Left lung (tissue), 10 donors: ENCODE data around the gene EIF5B. TPM values are rescaled to one million over a fixed set of nuclear protein-coding genes. Genes with fewer than 3 reads are reported as not detected.

Source experiments
- ATAC-seq: fragments of 200-7000 bp; cut with Tn5 transposase; one replicate; pipeline ENCODE4 v1.9.1; 2020; ENCODE audit warnings: moderate library complexity
- DNase-seq, 4 donors: peaks; one replicate each; pipeline ENCODE4 v3.0.0-alpha.2; 2013 to 2020
- H3K27ac ChIP-seq, 2 donors: fragments of 200-600 bp; sonication (generic) in 1 of 2; one replicate each; pipeline versions ENCODE4 v1.5.0 to v1.8.0; 2020 to 2021
- H3K27me3 ChIP-seq, 2 donors: fragments of 200-600 bp; sonication (generic) in 1 of 2; one replicate each; pipeline versions ENCODE4 v1.5.0 to v1.8.0; 2020 to 2021
- H3K36me3 ChIP-seq, 2 donors: fragments of 200-600 bp; sonication (generic) in 1 of 2; one replicate each; pipeline versions ENCODE4 v1.5.0 to v1.8.0; 2020 to 2021
- H3K4me1 ChIP-seq, 2 donors: fragments of 200-600 bp; one replicate each; pipeline ENCODE4 v1.8.0; 2021
- H3K4me3 ChIP-seq, 2 donors: fragments of 200-600 bp; sonication (generic) in 1 of 2; one replicate each; pipeline versions ENCODE4 v1.5.0 to v1.8.0; 2020 to 2021; ENCODE audit warnings: mild to moderate bottlenecking in 1 of 2
- H3K9me3 ChIP-seq, 2 donors: fragments of 200-600 bp; sonication (generic) in 1 of 2; one replicate each; pipeline versions ENCODE4 v1.5.0 to v1.8.0; 2020 to 2021
- intact Hi-C, 2 donors: fragments of 100-400 bp; cut with DNase I; formaldehyde crosslinking; loops; one replicate each; pipeline versions ENCODE4 v1.11.2 to v1.14.2; 2022
- polyA plus RNA-seq, 6 donors: library from polyadenylated mRNA; unstranded; fragments of 120-200 nt; gene quantifications; one replicate each; pipeline ENCODE4 v1.2.1, GENCODE V29; 2013; ENCODE audit not compliant: insufficient read length in 6 of 6
- total RNA-seq, 2 donors: library from RNA; stranded (reverse); fragmentation: NEBNext Ultra II Directional; extraction: Animal tissue kit (Norgen Biotek cat#: 25700); gene quantifications; one replicate each; pipeline ENCODE4 v1.2.1, GENCODE V29; 2021
- TF ChIP-seq, protein P1 (sequence below), 2 donors: fragments of 200-600 bp; sonication (generic) in 1 of 2; IDR thresholded peaks; one replicate each; pipeline versions ENCODE4 v1.5.0 to v1.8.0; 2021; ENCODE audit warnings: antibody characterized with exemption in 2 of 2
- donor health status: DM: no; HTN: yes; CAD: no.
- donor health status: DM: no; HTN: no; CAD: no.

The EIF5B gene
- total and polyA plus RNA-seq, 8 donors, result 27.6 to 66.0 (median 59.1) TPM

DNA sequence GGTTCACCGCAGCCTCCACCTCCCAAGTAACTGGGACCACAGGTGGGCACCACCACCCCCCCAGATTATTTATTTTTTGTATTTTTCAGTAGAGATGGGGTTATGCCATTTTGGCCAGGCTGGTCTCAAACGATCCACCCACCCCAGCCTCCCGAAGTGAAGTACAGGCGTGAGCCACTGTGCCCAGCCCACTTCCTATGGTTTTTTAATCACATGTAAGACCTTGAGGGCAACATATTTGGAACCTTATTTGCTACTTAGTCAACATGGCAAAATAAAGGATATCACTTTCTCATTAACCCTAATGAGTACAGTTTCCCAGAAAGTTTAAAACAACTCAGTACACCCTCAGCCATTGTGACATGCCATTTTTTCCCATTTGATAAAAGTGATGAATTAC lies 64.7 kb downstream of the EIF5B start:
- H3K36me3 ChIP-seq, result peaks cover 0 to 99% of the 10 kb centered on the region in 2 donors
- ATAC-seq (no peak), DNase-seq (no peak)
- no peak overlapping the region for H3K27ac ChIP-seq
- H3K27me3 ChIP-seq, result no peaks in the 10 kb centered on the region
- intact Hi-C loops, result no loop called here
- no peaks in the 10 kb centered on the region for H3K9me3 ChIP-seq
- TF ChIP-seq, protein P1, sequence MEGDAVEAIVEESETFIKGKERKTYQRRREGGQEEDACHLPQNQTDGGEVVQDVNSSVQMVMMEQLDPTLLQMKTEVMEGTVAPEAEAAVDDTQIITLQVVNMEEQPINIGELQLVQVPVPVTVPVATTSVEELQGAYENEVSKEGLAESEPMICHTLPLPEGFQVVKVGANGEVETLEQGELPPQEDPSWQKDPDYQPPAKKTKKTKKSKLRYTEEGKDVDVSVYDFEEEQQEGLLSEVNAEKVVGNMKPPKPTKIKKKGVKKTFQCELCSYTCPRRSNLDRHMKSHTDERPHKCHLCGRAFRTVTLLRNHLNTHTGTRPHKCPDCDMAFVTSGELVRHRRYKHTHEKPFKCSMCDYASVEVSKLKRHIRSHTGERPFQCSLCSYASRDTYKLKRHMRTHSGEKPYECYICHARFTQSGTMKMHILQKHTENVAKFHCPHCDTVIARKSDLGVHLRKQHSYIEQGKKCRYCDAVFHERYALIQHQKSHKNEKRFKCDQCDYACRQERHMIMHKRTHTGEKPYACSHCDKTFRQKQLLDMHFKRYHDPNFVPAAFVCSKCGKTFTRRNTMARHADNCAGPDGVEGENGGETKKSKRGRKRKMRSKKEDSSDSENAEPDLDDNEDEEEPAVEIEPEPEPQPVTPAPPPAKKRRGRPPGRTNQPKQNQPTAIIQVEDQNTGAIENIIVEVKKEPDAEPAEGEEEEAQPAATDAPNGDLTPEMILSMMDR (IDR thresholded peaks at IDR 0.05), result no peak
- no peaks in the 10 kb centered on the region for H3K4me1 ChIP-seq
- no peak overlapping the region for H3K4me3 ChIP-seq

DNA sequence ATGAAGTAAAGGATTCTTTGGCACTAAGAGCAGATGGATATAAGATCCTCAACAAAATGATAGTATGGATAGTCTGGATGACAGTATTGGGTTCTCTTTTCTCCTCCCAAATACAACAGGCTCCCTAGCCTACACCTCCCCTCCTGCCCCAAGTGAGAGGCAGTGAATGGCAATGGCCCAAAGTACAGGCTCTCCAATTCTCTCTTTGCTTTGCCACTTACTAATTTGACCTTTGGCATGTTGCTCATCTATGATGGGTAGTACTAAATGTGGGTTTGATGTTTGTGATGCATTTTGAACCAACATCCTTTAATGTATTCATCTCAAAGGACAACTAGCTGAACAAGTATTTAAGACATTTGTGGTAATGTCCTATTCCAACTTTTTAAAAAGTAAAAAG lies 65.9 kb downstream of the EIF5B start:
- TF ChIP-seq, protein P1 (IDR thresholded peaks at IDR 0.05), result no peak
- Histone ChIP-seq H3K4me3 (no peak overlapping the region), H3K4me1 (no peaks in the 10 kb centered on the region), H3K27ac (no peak overlapping the region), H3K9me3 (no peaks in the 10 kb centered on the region), H3K27me3 (no peaks in the 10 kb centered on the region), H3K36me3 (peaks cover 0 to 93% of the 10 kb centered on the region in 2 donors)
- intact Hi-C loops, result no loop called here
- DNase-seq, result no peak
- ATAC-seq, result no peak

DNA sequence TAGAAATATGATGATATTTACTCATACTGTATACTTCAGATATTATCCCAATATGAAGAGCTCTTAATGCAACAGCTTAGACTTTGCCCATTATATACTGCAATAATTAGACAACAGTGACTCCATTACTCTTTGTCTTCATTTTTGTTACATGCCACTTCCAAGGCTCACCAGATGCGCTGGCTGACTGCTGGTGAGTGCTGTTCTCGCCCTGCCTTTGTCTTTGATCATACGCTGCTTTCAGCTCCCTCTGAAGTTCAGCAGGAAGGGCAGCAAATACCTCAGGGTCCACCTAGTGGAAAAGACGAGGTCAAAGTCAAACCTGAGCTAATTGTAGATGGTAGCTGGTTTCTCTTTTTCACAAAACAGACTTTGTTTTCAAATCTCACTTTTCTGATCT lies 66.3 kb downstream of the EIF5B start:
- TF ChIP-seq, protein P1 (IDR thresholded peaks at IDR 0.05), result no peak
- peaks cover 0 to 88% of the 10 kb centered on the region in 2 donors for H3K36me3 ChIP-seq
- no peaks in the 10 kb centered on the region for H3K9me3 ChIP-seq
- H3K4me3 ChIP-seq, result no peak overlapping the region
- DNase-seq (no peak), ATAC-seq (no peak)
- no peaks in the 10 kb centered on the region for H3K4me1 ChIP-seq
- no peaks in the 10 kb centered on the region for H3K27me3 ChIP-seq
- intact Hi-C loops, result no loop called here
- H3K27ac ChIP-seq, result no peak overlapping the region

GRCh38 chr2:99404039-99404796 lies 67.0 kb downstream of the EIF5B start:
- Histone ChIP-seq H3K36me3 (peaks cover 0 to 85% of the 10 kb centered on the region in 2 donors), H3K27ac (no peak overlapping the region), H3K9me3 (no peaks in the 10 kb centered on the region), H3K4me3 (no peak overlapping the region), H3K27me3 (no peaks in the 10 kb centered on the region), H3K4me1 (no peaks in the 10 kb centered on the region)
- TF ChIP-seq, protein P1 (IDR thresholded peaks at IDR 0.05), result no peak
- DNase-seq, result peak in 1 of 4 donors; percentile 27
- intact Hi-C loops, result no loop called here
- peak; percentile 27 for ATAC-seq

- Histone ChIP-seq H3K36me3 (peaks cover 0 to 84% of the 10 kb centered on the region in 2 donors), H3K9me3 (no peaks in the 10 kb centered on the region), H3K4me1 (no peaks in the 10 kb centered on the region), H3K4me3 (no peak overlapping the region), H3K27ac (no peak overlapping the region), H3K27me3 (no peaks in the 10 kb centered on the region)
- DNase-seq, result no peak
- TF ChIP-seq, protein P1 (IDR thresholded peaks at IDR 0.05), result no peak
- ATAC-seq, result peak; percentile 14
- intact Hi-C loops, result no loop called here
These were observed 67.8 kb downstream of the EIF5B start for GRCh38 chr2:99404797-99405669.
